B cell (primary cell): ENCODE results near the gene CALY.

Source experiments
- EZH2 ChIP-seq: IDR thresholded peaks from 2 replicates; pipeline ENCODE4 v1.6.1; 2012; ENCODE audit warnings: borderline replicate concordance, low read depth, mild to moderate bottlenecking, moderate library complexity, low read length; ENCODE audit not compliant: insufficient read depth, poor library complexity, severe bottlenecking
- TF ChIP-seq, protein P1 (sequence below): fragments of 200-600 bp; IDR thresholded peaks from one replicate; pipeline ENCODE4 v1.8.0; 2022; ENCODE audit warnings: antibody characterized with exemption, mild to moderate bottlenecking

DNA sequence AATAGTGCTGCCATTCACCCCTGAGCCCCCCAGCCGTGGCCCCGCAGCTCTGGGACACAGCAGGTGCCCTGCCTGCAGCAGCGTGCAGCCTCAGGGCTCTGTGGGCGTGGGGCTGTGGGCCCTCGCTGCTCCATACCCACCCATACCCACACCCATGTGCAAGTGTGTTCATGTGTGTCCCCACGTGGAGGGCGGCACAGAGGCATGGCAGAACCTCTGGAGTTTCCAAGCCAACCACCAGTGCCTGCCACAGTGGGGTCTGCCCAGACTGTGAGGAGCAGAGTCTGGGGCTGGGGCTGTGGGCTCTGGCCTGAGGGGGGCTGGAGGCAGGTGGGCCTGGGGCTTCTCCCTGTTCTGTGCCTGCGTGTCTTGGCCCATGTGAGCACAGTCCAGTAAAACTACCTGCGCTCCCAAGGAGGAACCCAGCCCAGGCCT, 12.9 kb upstream of the CALY start:
- TF ChIP-seq, protein P1, sequence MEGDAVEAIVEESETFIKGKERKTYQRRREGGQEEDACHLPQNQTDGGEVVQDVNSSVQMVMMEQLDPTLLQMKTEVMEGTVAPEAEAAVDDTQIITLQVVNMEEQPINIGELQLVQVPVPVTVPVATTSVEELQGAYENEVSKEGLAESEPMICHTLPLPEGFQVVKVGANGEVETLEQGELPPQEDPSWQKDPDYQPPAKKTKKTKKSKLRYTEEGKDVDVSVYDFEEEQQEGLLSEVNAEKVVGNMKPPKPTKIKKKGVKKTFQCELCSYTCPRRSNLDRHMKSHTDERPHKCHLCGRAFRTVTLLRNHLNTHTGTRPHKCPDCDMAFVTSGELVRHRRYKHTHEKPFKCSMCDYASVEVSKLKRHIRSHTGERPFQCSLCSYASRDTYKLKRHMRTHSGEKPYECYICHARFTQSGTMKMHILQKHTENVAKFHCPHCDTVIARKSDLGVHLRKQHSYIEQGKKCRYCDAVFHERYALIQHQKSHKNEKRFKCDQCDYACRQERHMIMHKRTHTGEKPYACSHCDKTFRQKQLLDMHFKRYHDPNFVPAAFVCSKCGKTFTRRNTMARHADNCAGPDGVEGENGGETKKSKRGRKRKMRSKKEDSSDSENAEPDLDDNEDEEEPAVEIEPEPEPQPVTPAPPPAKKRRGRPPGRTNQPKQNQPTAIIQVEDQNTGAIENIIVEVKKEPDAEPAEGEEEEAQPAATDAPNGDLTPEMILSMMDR = no peak
- TF ChIP-seq EZH2 = no peak
